Measurements from ENCODE around the gene TMEM51.
"Not testable (repeated sequence)": the region's sequence is repeated elsewhere in the genome, so short reads cannot be mapped to it uniquely, and the experiment has no call there.

TMEM51 gene

DNA sequence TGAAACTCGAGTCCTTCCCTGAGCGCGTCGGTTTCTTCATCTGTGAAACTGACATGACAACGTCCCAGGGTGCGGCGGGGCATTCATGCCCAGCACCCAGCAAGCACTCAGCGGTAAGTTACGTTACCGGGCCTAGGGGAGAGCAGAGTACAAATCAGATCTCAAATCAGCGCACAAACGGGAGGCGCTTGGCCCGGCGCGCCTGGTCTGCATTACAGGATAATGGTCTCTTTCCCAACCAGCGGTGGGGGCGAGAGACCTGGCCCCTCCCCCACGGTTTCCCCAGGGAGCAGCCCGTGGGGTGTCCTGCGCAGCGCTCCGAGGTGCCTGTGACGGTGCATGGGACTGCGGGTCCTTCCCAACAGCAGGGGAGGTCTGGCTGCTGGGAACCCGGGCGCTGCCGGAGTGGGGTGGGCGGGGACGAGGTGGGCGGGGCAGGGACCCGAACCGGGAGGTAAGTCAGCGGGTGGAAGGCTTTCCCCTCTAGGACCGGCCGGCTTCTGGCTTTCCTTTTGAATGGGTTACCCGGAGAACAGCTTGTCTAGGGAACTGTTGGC is 1.0 kb downstream of the TMEM51 start:
- DNase-seq (ENCODE audit: low spot score) = peak; percentile 54

DNA sequence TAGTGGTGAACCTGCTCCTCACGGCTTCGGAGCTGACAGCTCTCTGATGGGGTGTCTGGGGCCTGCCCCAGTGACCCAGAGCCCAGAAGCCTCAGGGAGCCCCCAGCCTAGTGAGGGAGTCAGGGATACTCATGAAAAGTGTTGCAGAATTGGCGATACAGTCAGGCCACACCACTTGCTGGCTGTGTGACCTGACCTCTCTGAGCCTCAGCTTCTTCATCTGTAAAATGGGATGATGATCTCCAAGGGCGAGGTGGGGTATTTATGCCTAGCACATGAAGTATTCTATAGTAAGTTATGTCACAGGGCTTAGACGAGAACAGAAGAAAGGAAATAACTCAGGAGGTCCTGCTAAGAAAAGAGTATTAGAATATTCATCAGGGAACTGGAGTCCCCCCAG is 1.6 kb downstream of the TMEM51 start:
- DNase-seq (ENCODE audit: low spot score) = no peak

DNA sequence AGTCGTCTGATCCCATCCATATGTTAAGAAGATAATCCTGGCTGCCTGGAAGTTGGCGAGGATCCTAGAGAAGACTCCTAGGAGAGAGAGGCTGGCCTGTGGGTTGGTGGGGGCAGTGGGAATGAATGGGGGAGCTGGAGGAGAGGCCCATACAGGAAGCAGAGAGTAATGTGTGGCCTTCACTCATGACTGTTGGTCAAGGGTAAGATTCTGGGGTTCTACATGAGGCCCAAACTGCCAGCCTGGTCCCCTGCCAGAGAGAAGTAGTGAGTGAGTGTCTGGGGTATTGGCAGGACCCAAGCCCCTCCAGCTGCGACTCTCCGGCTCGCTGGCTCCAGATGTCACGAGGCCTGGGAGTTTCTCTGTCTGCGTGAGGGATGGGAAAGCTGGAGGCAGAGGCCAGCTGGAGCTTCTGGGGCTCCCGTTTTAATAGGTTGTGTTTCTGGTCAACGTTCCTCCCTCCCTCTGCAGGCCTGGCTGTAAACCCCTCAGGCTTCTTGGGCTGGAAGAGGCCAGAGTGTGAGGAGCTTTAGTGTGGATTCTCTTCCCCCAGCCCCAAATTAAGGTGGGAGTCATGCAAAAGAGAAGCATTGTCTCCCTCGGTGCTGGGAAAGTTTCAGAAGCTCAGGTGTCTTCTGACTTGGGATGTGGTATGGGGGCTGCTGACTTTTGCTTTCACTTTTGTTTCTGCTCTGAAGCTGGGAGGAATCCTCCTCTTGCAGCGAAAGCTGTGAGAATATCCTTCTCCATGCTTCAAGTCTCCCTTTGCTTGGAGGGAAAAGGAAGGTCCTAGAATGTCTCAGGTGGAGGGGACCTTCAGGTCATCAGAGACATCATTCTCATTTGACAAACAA is 2.6 kb downstream of the TMEM51 start:
- peak; percentile 40 for DNase-seq (ENCODE audit: low spot score)

DNA sequence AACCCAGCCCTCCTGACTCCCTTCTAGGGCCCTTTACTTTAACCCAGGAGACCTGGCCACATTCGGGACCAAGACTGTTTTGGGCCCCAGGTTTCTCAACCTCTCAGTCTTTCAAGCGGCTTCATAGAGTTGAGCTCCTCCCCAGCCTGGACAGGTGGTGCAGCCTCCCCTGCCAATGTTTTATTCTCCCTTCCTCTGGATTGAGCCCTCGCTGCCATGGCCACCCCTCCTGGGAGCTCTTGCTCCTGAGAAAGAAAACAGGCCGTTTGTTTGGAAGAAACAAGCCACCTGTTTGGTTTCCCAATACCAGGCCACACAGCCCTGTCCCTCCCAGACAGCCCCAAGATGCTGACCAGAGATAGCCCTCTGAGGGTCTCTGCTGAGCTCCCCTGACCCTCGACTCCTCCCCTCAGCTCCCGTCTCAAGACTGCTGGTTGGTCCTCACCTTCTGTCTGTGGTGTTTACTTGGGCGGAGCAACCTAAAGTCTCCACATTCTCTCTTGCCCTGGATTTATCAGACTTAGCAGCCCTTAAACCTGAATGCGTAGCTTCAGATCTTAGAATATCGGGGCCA is 3.3 kb downstream of the TMEM51 start:
- peak; percentile 76 for DNase-seq (ENCODE audit: low spot score)

DNA sequence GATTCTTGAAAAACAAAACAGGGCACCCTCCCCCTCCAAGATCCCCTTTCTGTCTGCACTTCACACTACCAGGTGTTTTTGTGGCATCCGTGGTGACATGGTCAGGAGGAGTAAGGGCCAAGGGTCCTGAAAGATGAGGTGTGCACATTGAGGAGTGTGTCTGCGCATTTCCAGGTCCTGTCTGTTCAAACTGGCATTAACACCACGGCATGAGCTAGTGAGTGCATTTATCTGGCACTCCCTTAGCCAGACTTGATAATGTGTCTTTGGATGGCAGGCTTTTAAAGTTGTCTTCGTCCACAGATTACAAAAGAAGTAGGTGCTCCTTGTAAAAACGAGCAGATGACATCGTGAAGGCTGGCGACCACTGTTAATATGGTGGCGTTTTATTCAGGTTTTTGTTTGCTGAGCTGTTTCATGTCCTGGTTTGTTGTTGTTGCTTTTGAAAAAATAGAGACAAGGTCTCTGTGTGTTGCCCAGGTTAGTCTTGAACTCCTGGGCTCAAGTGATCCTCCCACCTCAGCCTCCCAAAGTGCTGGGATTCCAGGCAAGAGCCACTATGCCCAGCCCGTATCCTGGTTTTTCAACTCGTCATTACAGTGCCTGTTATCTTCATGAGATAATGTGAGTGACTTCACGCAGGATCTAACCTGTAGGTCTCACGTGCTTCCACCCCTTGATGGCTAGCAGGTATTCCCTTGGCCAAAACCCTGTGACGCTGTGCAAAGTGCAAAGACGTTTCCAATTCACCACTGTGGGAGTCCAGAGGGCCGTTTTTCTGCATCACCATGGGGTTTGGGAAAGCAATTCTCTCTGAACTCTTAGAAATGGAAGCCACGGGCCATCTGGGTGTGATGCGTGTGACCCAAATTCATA is 4.2 kb downstream of the TMEM51 start:
- peak; percentile 46 for DNase-seq (ENCODE audit: low spot score)

DNA sequence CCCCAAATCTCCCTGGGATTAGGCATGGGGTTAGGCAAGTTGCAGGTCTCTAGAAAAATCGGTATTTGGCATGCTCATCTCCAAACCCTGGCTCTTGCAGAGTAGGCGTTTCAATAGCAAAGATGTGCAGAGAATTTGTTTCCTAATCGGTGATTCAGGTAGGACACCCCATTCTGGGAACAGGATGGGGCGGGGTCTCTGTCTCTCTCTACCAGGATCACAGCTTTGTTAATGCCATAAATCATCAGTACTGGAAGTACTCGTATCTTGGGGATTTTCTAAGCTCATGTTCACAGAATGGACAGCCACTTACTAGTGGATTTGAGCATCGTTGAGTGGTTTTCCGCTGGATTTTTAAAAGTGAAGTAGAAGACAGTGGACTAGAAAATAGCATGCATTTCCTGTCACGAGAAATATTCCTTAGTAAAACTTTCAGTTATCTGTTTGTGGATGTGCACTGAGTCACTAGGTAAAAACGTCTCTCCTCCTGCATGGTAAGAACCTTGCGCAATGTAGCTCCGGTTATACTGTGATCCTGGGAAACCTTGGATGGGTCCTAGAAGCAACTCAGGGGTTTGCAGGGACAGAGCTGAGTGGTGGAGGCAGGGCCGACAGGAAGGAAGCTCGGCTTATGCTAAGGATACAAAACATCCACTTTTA is 5.1 kb downstream of the TMEM51 start:
- DNase-seq (ENCODE audit: low spot score) = no peak

DNA sequence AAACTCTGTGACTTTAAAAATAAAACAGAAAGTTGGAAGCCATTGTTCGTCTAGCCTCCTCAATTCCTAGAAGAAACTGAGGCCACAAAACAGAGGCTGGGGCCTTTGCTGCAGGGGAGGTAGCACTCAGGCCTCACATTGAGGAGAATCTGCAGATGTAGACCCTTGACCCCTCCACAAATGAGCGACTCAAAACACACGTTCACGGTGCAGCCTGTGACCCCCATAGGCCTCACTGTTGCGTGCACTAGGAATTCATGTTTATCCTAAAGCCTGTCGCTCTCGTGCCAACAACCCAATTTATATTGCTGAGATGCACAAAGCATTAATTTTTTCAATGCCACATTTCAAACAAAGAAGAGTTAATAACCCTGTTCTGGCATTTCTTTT is 5.6 kb downstream of the TMEM51 start:
- DNase-seq (ENCODE audit: low spot score) = no peak

DNA sequence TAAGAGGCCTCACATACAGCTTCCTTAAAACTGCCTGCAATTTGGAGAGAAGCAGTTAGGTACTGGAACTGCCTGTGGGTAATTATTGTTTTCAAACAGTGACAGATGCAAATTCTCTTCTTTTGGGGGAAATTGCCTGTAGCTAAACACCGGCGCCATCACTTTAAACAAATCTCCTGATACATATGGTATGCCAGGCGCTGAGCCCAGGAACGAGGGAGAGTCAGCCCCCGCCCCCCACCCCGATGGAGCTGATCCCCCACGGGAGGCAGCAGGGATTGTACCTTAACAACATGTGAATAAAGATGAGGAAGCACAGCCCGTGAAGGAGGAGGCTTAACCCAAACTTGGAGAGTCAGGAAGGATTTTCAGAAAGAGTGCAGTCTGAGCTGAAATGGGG is 7.1 kb downstream of the TMEM51 start:
- no peak for DNase-seq (ENCODE audit: low spot score)

DNA sequence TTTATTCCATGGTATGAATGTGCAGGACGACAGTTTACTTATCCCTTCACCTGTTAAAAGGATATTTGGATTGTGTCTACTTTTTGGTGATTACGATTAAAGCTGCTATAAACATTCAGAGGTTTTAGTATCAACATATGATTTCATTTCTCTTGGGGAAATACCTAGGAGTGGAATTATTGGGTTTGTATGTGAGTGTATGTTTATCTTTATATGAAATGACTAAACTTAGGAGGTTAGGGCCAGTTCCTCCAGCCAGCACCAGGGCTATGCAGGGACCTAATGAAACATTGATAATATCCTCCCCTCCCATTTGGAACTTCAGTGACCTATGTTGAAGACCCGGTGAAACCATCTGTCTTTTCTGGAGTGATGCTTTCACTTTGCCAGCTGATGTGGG is 13.8 kb downstream of the TMEM51 start:
- no peak for DNase-seq (ENCODE audit: low spot score)

DNA sequence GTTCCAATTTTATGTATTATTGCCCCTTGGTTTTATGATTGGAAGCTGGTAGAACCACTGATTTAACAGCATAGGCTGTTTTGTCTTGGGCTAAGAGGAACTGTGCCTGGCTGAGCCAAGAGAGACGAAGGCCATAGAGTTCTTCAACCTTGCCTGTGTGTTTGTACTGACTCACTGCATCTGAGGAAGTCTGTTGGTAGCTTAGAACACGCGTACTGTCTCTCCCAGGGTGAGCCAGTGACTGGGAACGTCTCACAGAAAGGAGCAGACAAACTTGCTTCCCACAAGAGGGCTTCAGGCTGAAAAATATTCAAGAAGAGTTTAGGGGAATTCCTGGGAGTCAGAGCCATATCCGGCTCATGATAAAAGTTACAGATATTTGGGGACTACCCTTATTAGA is 14.9 kb downstream of the TMEM51 start:
- no peak for DNase-seq (ENCODE audit: low spot score)

DNA sequence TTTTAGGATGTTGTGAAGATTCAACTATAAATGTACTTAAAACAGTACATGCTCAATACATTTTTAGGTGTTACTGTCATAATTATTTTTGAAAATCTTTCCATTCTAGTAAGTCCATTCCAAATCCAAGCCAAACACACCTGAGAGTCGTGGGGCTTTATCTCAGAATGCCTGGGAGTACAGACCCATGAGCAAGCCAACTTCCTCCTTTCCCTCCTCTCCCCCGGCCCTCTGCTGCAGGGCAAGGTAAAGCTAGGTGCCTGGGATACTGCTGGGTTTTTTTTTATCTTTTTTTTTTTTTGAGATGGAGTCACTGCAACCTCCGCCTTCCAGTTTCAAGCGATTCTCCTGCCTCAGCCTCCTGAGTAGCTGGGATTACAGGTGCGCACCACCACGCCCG is 16.5 kb downstream of the TMEM51 start:
- no peak for DNase-seq (ENCODE audit: low spot score)

DNA sequence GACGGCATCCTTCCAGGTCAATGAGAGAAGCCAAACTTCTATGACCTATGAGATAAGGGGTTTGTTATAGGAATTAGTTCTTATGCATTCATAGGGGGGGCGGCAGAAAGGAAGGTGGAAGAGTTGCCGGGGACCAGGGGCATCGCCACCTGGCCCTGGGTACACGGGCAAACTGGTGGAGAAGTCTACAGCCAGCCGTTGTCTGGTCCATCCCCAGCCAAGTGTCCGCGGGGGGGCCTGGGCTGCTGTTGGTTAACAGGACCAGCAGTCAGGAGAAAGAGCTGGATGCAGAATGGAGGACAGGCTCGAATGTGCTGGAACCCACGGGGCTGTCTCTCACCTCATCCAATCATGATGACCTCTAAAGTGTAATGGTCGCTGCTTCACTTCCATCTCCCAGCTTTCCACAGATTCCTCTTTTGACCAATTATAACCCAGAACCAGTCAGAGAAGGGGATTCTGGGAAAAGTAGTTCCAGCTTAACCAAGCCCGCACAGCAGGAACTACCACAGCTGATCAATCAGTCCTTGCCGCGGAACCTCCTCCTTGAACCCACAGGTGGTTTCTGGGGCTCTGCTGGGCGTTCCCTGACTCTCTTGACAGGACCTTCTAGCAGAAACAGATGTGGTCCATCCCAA is 17.8 kb downstream of the TMEM51 start:
- peak; percentile 45 for DNase-seq (ENCODE audit: low spot score)

DNA sequence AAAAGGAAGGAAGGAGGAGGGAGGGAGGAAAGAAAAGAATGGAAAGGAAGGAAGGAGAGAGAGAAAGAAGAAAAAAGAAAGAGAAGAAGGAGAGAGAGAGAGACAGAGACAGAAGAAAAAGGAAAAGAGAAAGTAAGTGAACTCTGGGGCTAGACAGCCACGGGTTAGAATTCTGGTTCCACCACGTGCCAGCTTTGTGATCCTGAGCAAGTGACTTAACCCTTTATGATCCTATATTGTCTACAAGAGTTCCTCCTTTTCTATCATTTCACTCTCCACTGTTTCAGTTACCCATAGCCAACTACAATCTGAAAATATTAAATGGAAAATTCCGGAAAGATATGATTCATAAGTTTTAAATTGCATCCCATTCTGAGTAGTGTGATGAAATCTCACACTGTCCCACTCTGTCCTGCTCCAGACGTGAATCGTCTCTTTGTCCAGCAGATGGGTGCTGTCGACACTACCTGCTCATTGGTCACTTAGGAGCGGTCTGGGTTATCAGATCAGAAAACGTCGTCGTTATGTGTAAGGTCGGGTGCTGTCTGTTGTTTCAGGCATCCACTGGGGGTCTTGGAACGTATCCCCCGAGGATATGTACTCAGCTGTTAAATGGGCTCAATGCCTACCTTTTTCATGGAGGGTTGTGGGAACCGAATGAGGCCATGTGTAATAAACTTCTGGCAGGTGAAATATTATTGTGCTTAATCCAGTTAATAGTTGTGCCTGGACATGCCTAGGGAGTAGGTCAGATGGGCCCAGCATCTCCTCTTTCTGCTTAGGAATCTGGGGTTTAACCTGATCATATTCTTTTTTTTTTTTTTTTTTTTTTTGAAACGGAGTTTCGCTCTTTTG is 19.1 kb downstream of the TMEM51 start:
- DNase-seq (ENCODE audit: low spot score) = peak; percentile 46

DNA sequence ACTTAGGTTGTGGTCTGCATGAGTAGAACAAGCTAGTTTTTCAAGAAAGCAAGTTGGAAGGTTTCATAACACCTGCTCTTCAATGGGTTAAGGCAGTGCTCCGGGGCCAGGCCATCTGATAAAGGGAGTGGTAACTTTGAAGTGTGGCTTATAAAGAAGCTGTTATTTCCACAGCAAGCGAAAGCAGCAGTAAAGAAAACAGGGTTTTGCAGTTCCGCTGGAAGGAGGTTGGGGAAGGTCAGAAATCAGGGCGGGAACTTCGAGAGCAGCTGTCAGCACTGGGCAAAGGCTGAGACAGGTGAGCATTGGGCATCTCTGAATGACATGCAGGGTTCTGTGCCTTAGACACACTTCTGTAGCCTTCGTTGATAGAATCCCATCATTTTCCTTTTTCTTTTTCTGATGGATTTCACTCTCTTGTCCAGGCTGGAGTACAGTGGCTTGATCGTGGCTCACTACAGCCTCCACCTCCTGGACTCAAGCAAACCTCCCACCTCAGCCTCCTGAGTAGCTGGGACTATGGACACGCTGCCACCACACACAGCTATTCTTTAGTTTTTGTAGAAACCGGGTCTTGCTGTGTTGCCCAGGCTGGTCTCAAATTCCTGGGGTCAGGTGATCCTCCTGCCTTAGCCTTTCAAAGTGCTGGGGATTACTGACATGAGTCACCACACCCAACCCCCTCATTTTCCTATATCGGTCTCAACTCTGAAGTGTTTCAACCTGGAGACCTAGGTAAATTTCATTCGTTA is 20.5 kb downstream of the TMEM51 start:
- no peak for DNase-seq (ENCODE audit: low spot score)

DNA sequence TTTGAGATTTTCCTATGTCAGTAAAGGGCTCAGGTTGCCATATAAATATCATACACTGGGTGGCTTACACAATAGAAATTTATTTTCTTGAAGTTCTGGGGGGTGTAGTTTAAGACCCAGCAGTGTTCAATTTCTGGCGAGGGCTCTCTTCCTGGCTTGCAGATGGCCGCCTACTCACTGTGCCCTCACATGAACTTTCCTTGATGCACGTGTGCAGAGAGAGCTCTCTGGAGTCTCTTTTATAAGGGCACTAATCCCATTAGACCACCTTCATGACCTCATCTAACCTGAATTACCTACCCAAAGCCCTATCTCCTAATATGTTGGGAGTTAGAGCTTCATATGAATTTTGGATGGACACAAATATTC is 21.1 kb downstream of the TMEM51 start:
- no peak for DNase-seq (ENCODE audit: low spot score)

DNA sequence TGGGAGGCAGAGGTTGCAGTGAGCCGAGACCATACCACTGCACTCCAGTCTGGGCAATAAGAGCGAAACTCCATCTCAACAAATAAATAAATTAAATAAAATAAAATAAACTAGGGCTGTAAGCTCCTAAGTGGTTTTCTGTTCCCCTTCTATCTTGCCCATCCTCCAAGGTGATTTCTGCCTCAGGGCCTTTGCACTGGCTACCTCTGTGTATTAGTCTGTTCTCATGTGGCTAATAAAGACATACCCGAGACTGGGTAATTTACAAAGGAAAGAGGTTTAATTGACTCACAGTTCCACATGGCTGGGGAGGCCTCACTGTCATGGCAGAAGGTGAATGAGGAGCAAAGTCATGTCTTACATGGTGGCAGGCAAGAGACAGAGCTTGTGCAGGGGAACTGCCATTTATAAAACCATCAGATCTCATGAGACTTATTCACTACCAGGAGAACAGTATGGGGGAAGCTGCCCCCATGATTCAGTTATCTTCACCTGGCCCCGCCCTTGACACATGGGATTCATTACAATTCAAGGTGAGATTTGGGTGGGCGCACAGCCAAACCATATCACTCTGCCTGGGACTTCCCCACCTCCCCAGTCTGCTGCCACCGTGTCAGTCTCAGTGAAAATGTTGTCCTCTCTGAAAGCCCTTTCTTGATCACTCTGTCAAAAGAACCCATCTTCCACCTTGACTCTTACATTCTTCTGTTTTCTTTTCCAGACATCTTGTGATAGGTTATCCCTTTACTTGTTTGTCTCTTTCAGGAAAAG is 22.0 kb downstream of the TMEM51 start:
- not testable (repeated sequence) for DNase-seq (ENCODE audit: low spot score)

DNA sequence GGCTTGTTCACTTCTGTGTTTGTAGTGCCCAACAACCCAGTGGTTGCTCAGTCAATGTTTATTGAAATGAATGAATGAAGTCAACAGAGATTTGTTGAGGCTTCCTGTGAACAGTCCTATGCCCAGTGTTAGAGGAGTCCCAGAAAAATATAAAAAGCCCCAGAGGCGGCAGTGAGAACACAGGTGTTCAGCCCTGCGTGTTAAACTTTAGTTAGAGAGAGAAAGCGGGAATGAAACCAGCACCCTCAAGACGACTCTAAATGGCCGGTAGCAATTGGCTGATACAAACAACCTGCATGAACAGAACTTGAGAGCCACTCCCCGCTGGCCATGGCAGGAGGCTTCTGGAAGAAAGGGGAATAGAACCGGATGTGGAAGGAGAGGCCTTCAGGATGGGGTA is 22.6 kb downstream of the TMEM51 start:
- no peak for DNase-seq (ENCODE audit: low spot score)

DNA sequence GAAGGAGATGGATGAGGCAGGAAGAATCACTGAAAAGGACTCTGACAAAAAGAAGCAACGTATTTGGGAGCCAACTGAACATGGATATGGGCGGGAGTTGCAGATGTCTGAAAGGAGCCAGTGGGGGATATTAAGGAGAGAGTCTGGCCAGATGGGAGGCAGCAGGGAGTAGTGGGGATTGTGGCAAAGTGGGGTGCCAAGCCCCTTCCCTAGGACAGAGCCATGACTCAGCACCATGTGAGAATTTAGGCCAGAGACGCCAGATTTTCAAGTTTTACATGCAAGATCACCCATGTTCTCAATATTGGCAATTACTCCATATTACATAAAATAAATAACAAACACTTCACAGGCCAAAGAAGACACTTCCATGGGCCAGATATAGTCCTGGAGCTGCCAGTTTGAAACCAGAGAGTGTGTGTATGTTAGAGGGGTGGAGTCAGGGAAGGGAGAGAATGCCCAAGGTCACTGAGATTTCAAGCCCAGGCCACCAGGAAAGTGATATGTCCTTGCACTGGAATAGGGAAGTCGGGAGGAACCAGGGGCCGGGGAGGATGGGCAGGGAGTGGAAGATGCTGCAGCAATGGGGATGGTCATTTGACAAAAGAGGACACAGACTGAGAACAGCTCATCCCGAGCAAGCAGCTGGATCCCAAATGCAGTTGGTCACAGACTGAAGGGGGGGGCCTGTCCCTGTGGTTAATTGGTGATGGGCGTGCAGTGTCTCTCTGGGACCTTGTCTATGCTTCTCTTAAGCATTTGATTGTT is 23.5 kb downstream of the TMEM51 start:
- no peak for DNase-seq (ENCODE audit: low spot score)
